Muscle of arm (tissue), 14 donors: ENCODE results near the gene PGM1. TPM values are rescaled to one million over a fixed set of nuclear protein-coding genes. Genes with fewer than 3 reads are reported as not detected.
"Not testable (repeated sequence)": the region's sequence is repeated elsewhere in the genome, so short reads cannot be mapped to it uniquely, and the experiment has no call there.

ENCODE experiments used
- DNase-seq: peaks from one replicate; pipeline ENCODE4 v3.0.0-alpha.2; 2013
- long read RNA-seq, 11 donors: transcript quantifications; one replicate each; lab custom pipeline, GENCODE V29; 2026
- polyA plus RNA-seq, 12 donors: library from polyadenylated mRNA; unstranded; fragments of 120-200 nt; gene quantifications; one replicate each; pipeline ENCODE4 v1.2.1, GENCODE V29; 2013; ENCODE audit not compliant: insufficient read length in 12 of 12

PGM1 gene
- 100 to 1,000 TPM in 1 of 12 donors, 10 to 100 TPM in 10, not detected in 1; 41.1 to 100 (median 60.2) TPM for polyA plus RNA-seq
- long read RNA-seq, donor 1, transcript PGM1-202 (11 exons, 2,472 nt): major isoform, 17 of 26 reads
- long read RNA-seq, donor 1, partial matches to known transcripts: 7 of 26 reads
- long read RNA-seq, donor 1, other reads (novel, unspliced or antisense): 0 of 26 reads
- long read RNA-seq, donor 2, transcript PGM1-202 (11 exons, 2,472 nt): major isoform, 27 of 44 reads
- long read RNA-seq, donor 2, partial matches to known transcripts: 17 of 44 reads
- long read RNA-seq, donor 2, other reads (novel, unspliced or antisense): 0 of 44 reads
- long read RNA-seq, donor 3, transcript PGM1-202 (11 exons, 2,472 nt): major isoform, 13 of 22 reads
- long read RNA-seq, donor 3, partial matches to known transcripts: 9 of 22 reads
- long read RNA-seq, donor 3, other reads (novel, unspliced or antisense): 0 of 22 reads
- long read RNA-seq, donor 4, transcript PGM1-202 (11 exons, 2,472 nt): major isoform, 14 of 22 reads
- long read RNA-seq, donor 4, partial matches to known transcripts: 8 of 22 reads
- long read RNA-seq, donor 4, other reads (novel, unspliced or antisense): 0 of 22 reads
- long read RNA-seq, donor 5, transcript PGM1-202 (11 exons, 2,472 nt): major isoform, 30 of 36 reads
- long read RNA-seq, donor 5, partial matches to known transcripts: 6 of 36 reads
- long read RNA-seq, donor 5, other reads (novel, unspliced or antisense): 0 of 36 reads
- long read RNA-seq, donor 6, transcript PGM1-202 (11 exons, 2,472 nt): major isoform, 7 of 7 reads
- long read RNA-seq, donor 6, partial matches to known transcripts: 0 of 7 reads
- long read RNA-seq, donor 6, other reads (novel, unspliced or antisense): 0 of 7 reads
- long read RNA-seq, donor 7, transcript PGM1-202 (11 exons, 2,472 nt): major isoform, 13 of 13 reads
- long read RNA-seq, donor 7, partial matches to known transcripts: 0 of 13 reads
- long read RNA-seq, donor 7, other reads (novel, unspliced or antisense): 0 of 13 reads
- long read RNA-seq, donor 8, transcript PGM1-202 (11 exons, 2,472 nt): major isoform, 33 of 45 reads
- long read RNA-seq, donor 8, partial matches to known transcripts: 12 of 45 reads
- long read RNA-seq, donor 8, other reads (novel, unspliced or antisense): 0 of 45 reads
- long read RNA-seq, donor 9, transcript PGM1-202 (11 exons, 2,472 nt): major isoform, 7 of 7 reads
- long read RNA-seq, donor 9, partial matches to known transcripts: 0 of 7 reads
- long read RNA-seq, donor 9, other reads (novel, unspliced or antisense): 0 of 7 reads
- long read RNA-seq, donor 10, transcript PGM1-202 (11 exons, 2,472 nt): major isoform, 31 of 31 reads
- long read RNA-seq, donor 10, partial matches to known transcripts: 0 of 31 reads
- long read RNA-seq, donor 10, other reads (novel, unspliced or antisense): 0 of 31 reads
- long read RNA-seq, donor 11, transcript PGM1-202 (11 exons, 2,472 nt): major isoform, 25 of 30 reads
- long read RNA-seq, donor 11, partial matches to known transcripts: 5 of 30 reads
- long read RNA-seq, donor 11, other reads (novel, unspliced or antisense): 0 of 30 reads

DNA sequence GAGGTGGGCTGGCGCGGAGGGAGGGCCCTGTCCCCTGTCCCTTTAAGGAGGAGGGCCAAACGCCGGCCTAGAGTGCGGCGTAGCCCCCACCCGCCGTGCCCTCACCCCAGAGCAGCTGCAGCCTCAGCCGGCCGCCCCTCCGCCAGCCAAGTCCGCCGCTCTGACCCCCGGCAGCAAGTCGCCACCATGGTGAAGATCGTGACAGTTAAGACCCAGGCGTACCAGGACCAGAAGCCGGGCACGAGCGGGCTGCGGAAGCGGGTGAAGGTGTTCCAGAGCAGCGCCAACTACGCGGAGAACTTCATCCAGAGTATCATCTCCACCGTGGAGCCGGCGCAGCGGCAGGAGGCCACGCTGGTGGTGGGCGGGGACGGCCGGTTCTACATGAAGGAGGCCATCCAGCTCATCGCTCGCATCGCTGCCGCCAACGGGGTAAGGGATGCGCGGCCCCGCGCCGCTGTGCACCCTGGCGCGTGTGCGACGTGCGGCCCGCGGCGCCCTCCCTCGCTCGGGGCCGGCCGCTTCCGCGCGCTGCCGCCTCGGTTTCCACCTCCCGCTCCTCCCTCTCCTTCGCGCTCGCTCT, at the start of gene PGM1:
PGM1 (plus strand) TSS at position 109 of the 583 bp plus-strand sequence; CDS start at position 187, 78 bp downstream.
- DNase-seq: peak; percentile 80

GRCh38 chr1:63545780-63546179, 47.4 kb upstream of the PGM1 start:
- no peak for DNase-seq

- DNase-seq: peak; percentile 6
These were observed 45.5 kb upstream of the PGM1 start for GRCh38 chr1:63547621-63548294.

GRCh38 chr1:63548303-63548702, 44.9 kb upstream of the PGM1 start:
- no peak for DNase-seq

DNA sequence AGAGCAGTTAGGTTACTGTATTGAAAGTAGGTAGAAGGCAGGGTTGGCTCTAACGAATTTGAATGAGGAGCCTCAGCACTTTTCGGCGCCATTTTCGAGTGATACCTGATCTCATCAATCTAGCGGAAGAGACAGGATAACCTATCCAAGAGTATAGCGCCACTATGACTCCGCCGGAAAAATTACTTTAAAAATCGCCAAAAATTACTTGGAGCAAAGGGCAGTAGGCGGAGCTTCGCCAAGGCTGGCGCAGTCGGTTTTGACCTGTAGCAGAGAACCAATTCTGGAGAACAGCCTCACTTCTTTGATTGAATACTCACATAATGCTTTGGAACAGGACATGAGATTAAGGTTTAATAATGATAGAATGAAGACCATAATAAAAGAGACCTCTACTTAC, 44.3 kb upstream of the PGM1 start:
- no peak for DNase-seq

DNA sequence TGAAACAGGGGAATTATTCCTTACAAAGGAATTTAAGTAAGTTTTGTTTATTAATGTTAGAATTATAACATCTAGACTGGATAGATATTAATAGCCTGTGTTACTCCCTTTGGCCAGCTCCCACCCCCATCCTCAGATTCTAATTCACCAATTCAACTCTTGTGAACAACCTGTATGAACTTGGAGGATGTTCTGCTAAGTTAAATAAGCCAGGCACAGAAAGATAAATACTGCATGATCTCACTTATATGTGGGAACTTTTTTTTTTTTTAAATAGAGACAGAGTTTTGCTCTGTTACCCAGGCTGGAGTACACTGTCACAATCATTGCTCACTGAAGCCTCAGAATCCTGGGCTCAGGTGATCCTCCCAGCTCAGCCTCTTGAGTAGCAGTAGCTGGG, 37.7 kb upstream of the PGM1 start:
- DNase-seq: no peak

- DNase-seq: no peak
These were observed 35.7 kb upstream of the PGM1 start for GRCh38 chr1:63557365-63557987.

- DNase-seq: no peak
These were observed 33.9 kb upstream of the PGM1 start for GRCh38 chr1:63559357-63559756.

GRCh38 chr1:63563745-63564144, 29.5 kb upstream of the PGM1 start:
- DNase-seq: no peak

GRCh38 chr1:63569068-63569467, 24.1 kb upstream of the PGM1 start:
- DNase-seq: no peak

DNA sequence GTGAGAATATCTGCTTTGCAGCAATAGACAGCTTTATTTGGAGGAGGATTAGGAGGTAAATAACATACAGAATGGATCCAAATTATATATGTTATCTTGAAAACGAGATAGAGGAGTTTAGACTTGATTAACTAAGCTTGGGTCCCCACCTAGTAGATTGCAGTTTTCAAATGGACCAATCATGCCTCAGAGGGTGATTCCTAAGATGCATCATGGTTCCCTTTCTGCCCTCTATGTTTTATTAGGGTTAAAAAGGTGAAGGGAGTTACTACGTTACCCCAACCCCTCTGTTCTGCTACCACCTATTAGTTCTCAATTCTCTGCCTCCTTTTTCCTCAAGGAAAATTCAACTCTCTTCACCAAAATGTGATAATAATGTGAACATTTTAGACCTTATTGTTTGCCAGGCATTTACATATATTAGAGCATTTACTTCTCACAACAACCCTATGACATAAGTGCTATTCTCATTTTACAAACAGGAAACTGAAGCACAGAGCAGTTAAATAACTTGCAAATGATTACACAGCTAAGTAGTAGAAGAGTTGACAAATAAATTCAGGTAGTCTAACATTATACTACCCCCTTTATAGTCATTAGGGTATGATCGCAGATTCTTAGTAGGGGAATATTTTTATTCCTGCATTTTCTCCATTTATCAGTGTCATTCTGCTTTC, 23.4 kb upstream of the PGM1 start:
- DNase-seq: no peak

GRCh38 chr1:63572686-63573085, 20.5 kb upstream of the PGM1 start:
- DNase-seq: not testable (repeated sequence)

- not testable (repeated sequence) for DNase-seq
These were observed 18.9 kb upstream of the PGM1 start for GRCh38 chr1:63574203-63574796.

DNA sequence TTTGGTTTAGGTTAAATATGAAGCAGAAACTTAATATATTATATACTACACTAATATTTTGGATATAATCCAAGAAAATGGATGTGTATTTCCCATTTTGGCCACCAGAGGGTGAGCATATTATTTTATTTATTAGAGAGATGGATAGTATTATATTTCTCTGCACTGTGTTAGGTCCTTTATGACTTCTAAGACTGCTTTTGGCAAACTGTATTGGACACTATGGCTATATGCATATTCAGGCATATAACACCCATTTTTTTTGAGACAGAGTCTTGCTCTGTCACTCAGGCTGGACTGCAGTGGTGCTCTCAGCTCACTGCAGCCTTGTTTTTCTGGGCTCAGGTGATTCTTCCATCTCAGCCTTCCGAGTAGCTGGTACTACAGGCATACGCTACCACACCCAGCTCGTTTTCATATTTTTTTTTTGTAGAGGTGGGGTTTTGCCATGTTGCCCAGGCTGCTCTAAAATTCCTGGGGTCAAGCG, 17.8 kb upstream of the PGM1 start:
- peak; percentile 43 for DNase-seq

DNA sequence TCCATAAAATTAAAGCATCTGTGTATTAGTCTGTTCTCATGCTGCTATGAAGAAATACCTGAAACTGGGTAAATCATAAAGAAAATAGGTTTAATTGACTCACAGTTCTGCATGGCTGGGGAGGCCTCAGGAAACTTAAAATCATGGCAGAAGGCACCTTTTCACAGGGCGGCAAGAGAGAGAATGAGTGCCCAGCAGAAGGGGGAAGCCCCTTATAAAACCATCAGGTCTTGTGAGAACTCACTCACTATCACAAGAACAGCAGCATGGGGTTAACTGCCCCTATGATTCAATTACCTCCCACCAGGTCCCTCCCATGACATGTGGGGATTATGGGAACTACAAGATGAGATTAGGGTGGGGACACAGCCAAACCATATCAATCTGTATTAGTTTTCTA, 6.9 kb upstream of the PGM1 start:
- not testable (repeated sequence) for DNase-seq

- peak; percentile 17 for DNase-seq
These were observed 3.0 kb upstream of the PGM1 start for GRCh38 chr1:63590166-63590560.

DNA sequence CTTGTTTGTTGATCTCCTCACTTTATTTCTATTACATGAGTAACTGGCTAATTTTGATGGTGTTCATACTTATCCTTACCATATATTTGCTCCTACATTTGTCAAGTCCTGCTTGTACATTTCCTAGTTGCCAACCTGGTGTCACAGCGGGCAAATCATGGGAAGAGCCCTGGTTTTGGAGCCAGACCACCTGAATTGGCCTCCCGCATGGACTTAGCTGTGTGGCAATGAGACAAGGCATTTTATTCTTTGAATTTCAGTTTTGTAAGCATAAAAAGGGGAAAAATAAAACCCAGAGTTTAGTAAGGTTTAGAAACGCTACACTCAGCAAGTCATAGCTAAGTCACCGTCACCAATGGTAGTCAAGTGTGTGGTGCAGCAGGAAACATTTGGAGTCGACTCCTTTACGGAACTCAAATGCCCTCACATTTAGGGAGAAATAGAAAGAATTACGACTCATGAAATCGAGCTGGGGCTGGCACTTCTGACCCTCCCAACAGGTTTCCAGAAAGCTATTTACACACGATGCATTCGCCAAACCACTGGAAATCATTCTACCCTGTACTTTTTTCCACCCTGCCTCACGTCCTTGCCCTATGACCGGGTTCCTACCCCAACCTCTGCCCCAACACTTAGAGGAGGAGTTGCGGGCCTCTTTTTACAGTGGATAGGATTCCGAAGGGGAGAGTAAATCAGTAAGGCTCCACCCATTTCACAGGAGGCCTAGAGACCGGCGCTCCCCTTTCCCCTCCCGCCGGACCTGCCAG, 492 bp upstream of the PGM1 start:
- DNase-seq: no peak
